ENCODE results near the gene TGFBI.

Gene TGFBI

GRCh38 chr5:136098176-136098575 lies 69.4 kb downstream of the TGFBI start:
- no peak for DNase-seq

GRCh38 chr5:136099870-136100269 lies 71.1 kb downstream of the TGFBI start:
- no peak for DNase-seq

DNA sequence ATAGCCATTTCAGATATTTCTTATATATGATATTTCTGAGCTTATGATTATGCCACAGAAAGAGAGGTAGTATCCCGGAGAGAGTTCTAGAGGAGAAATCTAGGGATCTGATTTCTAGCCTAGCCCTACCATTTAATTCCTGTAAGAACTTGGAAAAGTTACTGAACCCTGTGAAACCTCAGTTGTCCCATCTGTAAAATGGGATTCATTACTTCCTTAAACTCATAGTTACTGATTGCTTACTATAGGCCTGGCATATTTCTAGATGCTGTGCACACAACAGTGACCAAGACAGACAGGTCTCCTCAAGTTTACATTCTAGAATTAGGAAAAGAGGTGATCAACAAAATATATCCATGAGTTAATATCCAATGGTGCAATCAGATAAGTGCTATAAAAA lies 73.1 kb downstream of the TGFBI start:
- DNase-seq = no peak

GRCh38 chr5:136103118-136103517 lies 74.3 kb downstream of the TGFBI start:
- DNase-seq = no peak

- DNase-seq = no peak
Measured at GRCh38 chr5:136104306-136104965, 75.6 kb downstream of the TGFBI start.

DNA sequence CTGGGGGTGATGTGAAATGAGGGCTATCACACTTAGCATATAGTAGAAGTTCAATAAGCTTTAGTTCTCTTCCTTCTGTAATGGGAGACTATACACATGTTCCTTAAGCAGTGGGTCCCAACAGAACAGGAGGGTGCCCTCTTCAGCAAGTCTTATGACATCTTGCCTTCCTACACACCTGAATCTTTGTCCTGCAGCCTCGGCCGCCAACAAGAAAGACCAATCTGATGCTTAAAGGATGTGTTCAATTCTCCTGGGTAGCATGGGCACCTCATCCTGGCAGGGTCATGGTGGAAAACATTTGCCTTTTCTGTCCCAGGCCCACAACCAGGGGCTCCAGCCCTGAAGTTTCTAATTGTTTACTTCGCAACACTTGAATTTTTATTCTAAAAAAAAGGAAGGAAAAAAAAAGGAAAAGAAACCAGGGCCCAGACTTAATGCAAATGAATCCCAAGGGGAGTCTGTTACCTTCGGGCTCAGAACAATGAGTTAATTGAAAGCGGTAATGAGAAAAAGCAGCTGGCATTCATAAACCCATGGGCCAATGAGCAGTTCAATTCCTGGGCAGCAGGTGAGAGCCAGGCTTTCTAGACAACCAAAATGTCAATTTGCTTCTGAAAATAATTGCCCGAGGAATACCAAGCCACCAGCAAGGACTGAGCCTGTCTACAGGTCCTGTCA lies 77.7 kb downstream of the TGFBI start:
- no peak for DNase-seq

DNA sequence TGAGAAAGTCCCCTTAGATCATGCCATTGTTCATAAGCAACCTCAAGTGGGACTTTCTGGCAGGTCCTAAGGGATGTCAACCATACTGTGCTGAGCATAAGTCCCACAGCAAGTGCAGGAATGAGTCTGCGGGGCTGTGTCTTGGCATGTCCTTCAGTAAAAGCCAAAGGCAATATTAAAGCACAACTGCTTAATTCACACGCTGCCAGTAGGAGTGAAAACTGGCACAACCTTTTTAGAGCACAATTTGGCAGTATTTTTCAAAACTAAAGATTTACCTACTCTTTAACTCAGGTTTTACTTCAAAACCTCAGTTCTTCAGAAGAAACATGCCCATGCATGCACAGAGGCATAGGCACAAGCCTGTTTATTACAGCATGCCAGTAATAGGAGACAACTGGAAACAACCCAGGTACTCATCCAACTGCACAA lies 79.4 kb downstream of the TGFBI start:
- DNase-seq = no peak

GRCh38 chr5:136108766-136109165 lies 80.0 kb downstream of the TGFBI start:
- DNase-seq = no peak

- DNase-seq = no peak
Measured at GRCh38 chr5:136109453-136110135, 80.8 kb downstream of the TGFBI start.

All from activated CD4-positive, alpha-beta T cell treated with anti-CD3 and anti-CD28 coated beads, Interleukin-2, Interleukin-6, amounts not matched to agents 100 ng/mL and 50 ng/mL, durations not matched to agents 16 hours and 8 hours (primary cell).